GM12878 (cell line): Measurements from ENCODE around the gene CAST. TPM values are rescaled to one million over a fixed set of nuclear protein-coding genes. Genes with fewer than 3 reads are reported as not detected.

ENCODE experiments used
- ATAC-seq: fragments of 200-7000 bp; cut with Tn5 transposase; 3 replicates; pipeline ENCODE4 v1.9.1; 2020; ENCODE audit warnings: mild to moderate bottlenecking, moderate library complexity
- BruUV-seq: library from RNA; stranded (reverse); fragments of 400-500 nt; replicated peaks from 2 replicates; lab custom pipeline; 2021; lab: Mats Ljungman, UMichigan
- CTCF ChIA-PET: fragments of 300-600 bp; sonication (Branson Sonifier 250); formaldehyde crosslinking; extraction: SDS; loops from one replicate; lab custom pipeline; 2021; ENCODE audit warnings: inconsistent platforms; lab: Yijun Ruan, JAX
- POLR2A ChIA-PET: fragments of 350-600 bp; formaldehyde crosslinking; extraction: SDS; loops from one replicate; lab custom pipeline; 2021; ENCODE audit warnings: inconsistent platforms; lab: Charles Lee
- RAD21 ChIA-PET: fragments of 300-600 bp; sonication (Branson Sonifier 250); formaldehyde crosslinking; loops from one replicate; lab custom pipeline; 2023; ENCODE audit warnings: antibody characterized with exemption; ENCODE audit not compliant: unreplicated experiment; lab: Charles Lee
- SMC1A ChIA-PET: fragments of 300-600 bp; sonication (Branson Sonifier 250); formaldehyde crosslinking; loops from one replicate; lab custom pipeline; 2023; ENCODE audit not compliant: unreplicated experiment, uncharacterized antibody; lab: Charles Lee
- DNase-seq: peaks from one replicate; pipeline ENCODE4 v3.0.0-alpha.2; 2011; ENCODE audit warnings: low read depth, low spot score
- FAIRE-seq: peaks from 3 replicates; lab custom pipeline; 2011; peaks lifted over from hg19 to GRCh38; lab: Jason Lieb, UNC
- H2AFZ ChIP-seq: 2 replicates; pipeline ENCODE4 v1.6.0; 2011; ENCODE audit warnings: low read depth, low read length, control low read depth; ENCODE audit not compliant: control insufficient read depth
- H3K27ac ChIP-seq: 2 replicates; pipeline ENCODE4 v1.5.1; 2011; ENCODE audit warnings: control low read depth; ENCODE audit not compliant: control insufficient read depth, insufficient read depth
- H3K27me3 ChIP-seq, 2 experiments: replicated peaks in 1 of 2; 2 replicates each; pipeline versions ENCODE4 v1.6.0 to v1.6.1; 2011; ENCODE audit warnings: low read length in 1 of 2; ENCODE audit not compliant: control insufficient read depth in 2 of 2, insufficient read depth in 2 of 2
- H3K36me3 ChIP-seq, 2 experiments: 2 replicates each; pipeline ENCODE4 v1.5.1; 2011; ENCODE audit warnings: low read length in 1 of 2; ENCODE audit not compliant: control insufficient read depth in 2 of 2, insufficient read depth in 2 of 2
- H3K4me1 ChIP-seq: 2 replicates; pipeline ENCODE4 v1.6.1; 2011; ENCODE audit warnings: mild to moderate bottlenecking, low read length, moderate library complexity, mixed read lengths; ENCODE audit not compliant: control insufficient read depth, insufficient read depth
- H3K4me2 ChIP-seq: 2 replicates; pipeline ENCODE4 v1.6.0; 2011; ENCODE audit warnings: control low read depth; ENCODE audit not compliant: control insufficient read depth, insufficient read depth
- H3K4me3 ChIP-seq: fragments of 200-600 bp; sonication (generic); 2 replicates; pipeline ENCODE4 v1.5.1; 2016
- H3K79me2 ChIP-seq: 2 replicates; pipeline ENCODE4 v1.6.0; 2011; ENCODE audit warnings: low read length; ENCODE audit not compliant: control insufficient read depth, insufficient read depth
- H3K9ac ChIP-seq: 2 replicates; pipeline ENCODE4 v1.8.0; 2011; ENCODE audit warnings: low read length, control low read depth, mixed read lengths; ENCODE audit not compliant: control insufficient read depth, insufficient read depth
- H3K9me3 ChIP-seq: replicated peaks from 3 replicates; pipeline ENCODE4 v1.5.1; 2011; ENCODE audit warnings: mild to moderate bottlenecking, low read length; ENCODE audit not compliant: control insufficient read depth, insufficient read depth
- H4K20me1 ChIP-seq: 2 replicates; pipeline ENCODE4 v1.6.0; 2011; ENCODE audit not compliant: control insufficient read depth, insufficient read depth
- ASH2L ChIP-seq: fragments of 300-600, 200-600 bp; sonication (generic); IDR thresholded peaks from 2 replicates; pipeline ENCODE4 v1.6.1; 2017; ENCODE audit warnings: low read depth, mild to moderate bottlenecking, borderline replicate concordance
- CBFB ChIP-seq: IDR thresholded peaks from 2 replicates; pipeline ENCODE4 v1.6.1; 2016; ENCODE audit warnings: antibody characterized with exemption, low read depth
- CTCF ChIP-seq, 3 experiments: IDR thresholded peaks in 2 of 3; conservative IDR thresholded peaks in 1 of 3; 2 replicates each; pipeline ENCODE4 v1.5.1; 2011; ENCODE audit warnings: low read depth in 3 of 3, low read length in 3 of 3, mild to moderate bottlenecking in 3 of 3, control low read depth in 2 of 3, moderate library complexity in 2 of 3, inconsistent platforms in 1 of 3, mixed read lengths in 1 of 3; ENCODE audit not compliant: control insufficient read depth in 2 of 3, insufficient read depth in 1 of 3; ENCODE audit errors: extremely low read depth in 1 of 3
- NFIC ChIP-seq: IDR thresholded peaks from 2 replicates; pipeline ENCODE4 v1.6.1; 2012; ENCODE audit warnings: low read depth, mild to moderate bottlenecking, inconsistent platforms, low read length, moderate library complexity
- RAD21 ChIP-seq: IDR thresholded peaks from 2 replicates; pipeline ENCODE4 v1.6.1; 2011; ENCODE audit warnings: mild to moderate bottlenecking, low read depth, low read length, moderate library complexity; ENCODE audit not compliant: insufficient read depth
- SMC3 ChIP-seq: IDR thresholded peaks from 2 replicates; pipeline ENCODE4 v1.6.1; 2011; ENCODE audit warnings: low read length, improper control_type of control experiment, borderline replicate concordance
- SP1 ChIP-seq: IDR thresholded peaks from one replicate; pipeline ENCODE4 v1.6.1; 2011; ENCODE audit warnings: low read depth, low read length
- SUZ12 ChIP-seq: fragments of 200-600 bp; sonication (generic); IDR thresholded peaks from one replicate; pipeline ENCODE4 v1.6.1; 2018; ENCODE audit warnings: antibody characterized with exemption, mild to moderate bottlenecking; ENCODE audit not compliant: unreplicated experiment
- ZNF274 ChIP-seq: IDR thresholded peaks from one replicate; pipeline ENCODE4 v1.8.0; 2011; ENCODE audit not compliant: insufficient read length, insufficient read depth
- ZNF384 ChIP-seq: IDR thresholded peaks from 2 replicates; pipeline ENCODE4 v1.6.1; 2012; ENCODE audit warnings: low read depth, mild to moderate bottlenecking, low read length, improper control_type of control experiment, borderline replicate concordance
- in situ Hi-C: fragments of 300-500 bp; cut with MboI; formaldehyde crosslinking; loops from 9 replicates; pipeline ENCODE4 v1.14.3; 2018; ENCODE audit warnings: mixed read lengths
- intact Hi-C: fragments of 100-400 bp; cut with micrococcal nuclease; formaldehyde crosslinking; loops from one replicate; pipeline ENCODE4 v1.14.2; 2022; ENCODE audit not compliant: unreplicated experiment
- polyA plus RNA-seq, 11 experiments: library from polyadenylated mRNA; depleted of rRNA in 4 of 11; unstranded in 6 of 11; stranded (reverse) in 5 of 11; fragments of >200 nt; fragmentation: Nextera tagmentation in 4 of 11; fragmentation: Illumina TruSeq in 1 of 11; extraction: Ambion mirVana in 4 of 11; extraction: Trizol in 1 of 11; gene quantifications; 1 replicate in 1 of 11; 2 replicates in 10 of 11; pipeline versions ENCODE4 v1.2.1 to v1.2.3, GENCODE V29; 2011 to 2016; ENCODE audit warnings: inconsistent platforms in 2 of 11, missing spikeins in 2 of 11, low read depth in 1 of 11
- total RNA-seq, 4 experiments: library from RNA; depleted of rRNA in 3 of 4; stranded (reverse); fragments of >200 nt in 3 of 4; fragmentation: Illumina TruSeq in 1 of 4; extraction: Trizol in 1 of 4; gene quantifications; 2 replicates each; pipeline versions ENCODE4 v1.2.1 to v1.2.3, GENCODE V29; 2013 to 2021

CAST gene
- total and polyA plus RNA-seq, 10 of the 15 experiments (the other 5 are each of a cell fraction or from before 2014, with no cell fraction given) = 31.7 to 140 (median 68.5) TPM

GRCh38 chr5:96752341-96753016, 90.3 kb downstream of the CAST start:
- H3K9me3 ChIP-seq = no peaks in the 10 kb centered on the region
- in situ Hi-C loops = no loop called here
- ChIA-PET POLR2A (interaction anchor here (0.6 to 1.0 kb wide), 7 partner anchors 60 to 1094 kb away, joined by 3 to 7 read pairs (median 5); no protein-coding TSS in a partner anchor), SMC1A (interaction anchor here (0.6 to 2.4 kb wide), 31 partner anchors 9 to 429 kb away, joined by 3 to 54 read pairs (median 4); partner anchors contain the start of genes ERAP1, ERAP2 and LIX1), CTCF (interaction anchor here (0.6 to 5.3 kb wide), 65 partner anchors 9 to 1598 kb away, joined by 3 to 128 read pairs (median 4); partner anchors contain the start of genes ERAP2 and LIX1), RAD21 (interaction anchor here (0.6 to 4.6 kb wide), 35 partner anchors 10 to 774 kb away, joined by 3 to 61 read pairs (median 4); partner anchors contain the start of genes ERAP1 and LIX1)
- ATAC-seq = peak; percentile 63
- no peak overlapping the region for H3K4me3 ChIP-seq
- H3K4me2 ChIP-seq = no peak overlapping the region
- H3K4me1 ChIP-seq = no peaks in the 10 kb centered on the region
- H3K9ac ChIP-seq = no peak overlapping the region
- H3K36me3 ChIP-seq = peaks cover 4 to 21% of the 10 kb centered on the region in 2 experiments
- H4K20me1 ChIP-seq = no peaks in the 10 kb centered on the region
- H3K79me2 ChIP-seq = no peaks in the 10 kb centered on the region
- H2AFZ ChIP-seq = no peak overlapping the region
- no peak for DNase-seq
- FAIRE-seq = peak; percentile 13
- no TSS peak for BruUV-seq
- TF ChIP-seq SMC3 (peak; percentile 59), SUZ12 (no peak), SP1 (no peak), NFIC (no peak), ZNF274 (no peak), RAD21 (peak; percentile 65), CBFB (no peak), ASH2L (no peak), CTCF (IDR thresholded peaks at IDR 0.05 in 2 of 3, conservative IDR thresholded peaks at IDR 0.05 in 1 of 3; ENCODE audit: control insufficient read depth in 2 of 3, extremely low read depth in 1 of 3, insufficient read depth in 1 of 3, low read depth in 3 of 3, low read length in 3 of 3) (peak; percentile 54 to 61 (median 58); a peak in 5 of 6 replicates), ZNF384 (peak; percentile 98)
- no peaks in the 10 kb centered on the region for H3K27me3 ChIP-seq
- no peak overlapping the region for H3K27ac ChIP-seq
- intact Hi-C loops = loop anchor here (1.0 to 5.0 kb wide), 3 partner anchors 245 to 410 kb away; no protein-coding TSS in a partner anchor
